G401.6 (cell line): ENCODE measurements around the gene NCOA6.
A peak's percentile ranks its signal among the peaks of the same experiment; 100 is the strongest.

Source experiments
- FAIRE-seq: peaks from 2 replicates; lab custom pipeline; 2012; peaks lifted over from hg19 to GRCh38; lab: Jason Lieb, UNC

Gene NCOA6

GRCh38 chr20:34703424-34704176 is 121.9 kb downstream of the NCOA6 start:
- FAIRE-seq: no peak

- FAIRE-seq: no peak
Observed at GRCh38 chr20:34703061-34703423, 122.4 kb downstream of the NCOA6 start.

- no peak for FAIRE-seq
Observed at GRCh38 chr20:34701405-34702085, 123.9 kb downstream of the NCOA6 start.

- FAIRE-seq: no peak
Observed at GRCh38 chr20:34693414-34693813, 132.0 kb downstream of the NCOA6 start.

- no peak for FAIRE-seq
Observed at GRCh38 chr20:34691838-34692237, 133.6 kb downstream of the NCOA6 start.

- FAIRE-seq: no peak
Observed at GRCh38 chr20:34689486-34689885, 136.0 kb downstream of the NCOA6 start.

- FAIRE-seq: no peak
Observed at GRCh38 chr20:34683667-34684066, 141.8 kb downstream of the NCOA6 start.

GRCh38 chr20:34680586-34681175 is 144.8 kb downstream of the NCOA6 start:
- no peak for FAIRE-seq

- peak; percentile 80 for FAIRE-seq
Observed at GRCh38 chr20:34676642-34677373, 148.6 kb downstream of the NCOA6 start, which contains the start of gene PIGU. PIGU (minus strand) TSS chr20:34677092; CDS start chr20:34677085, 7 bp downstream.

- no peak for FAIRE-seq
Observed at GRCh38 chr20:34675993-34676641, 149.3 kb downstream of the NCOA6 start.

- no peak for FAIRE-seq
Observed at GRCh38 chr20:34675561-34675960, 149.9 kb downstream of the NCOA6 start.

- no peak for FAIRE-seq
Observed at GRCh38 chr20:34673412-34673811, 152.0 kb downstream of the NCOA6 start.

- no peak for FAIRE-seq
Observed at GRCh38 chr20:34669094-34669493, 156.4 kb downstream of the NCOA6 start.
